Measurements from ENCODE around the gene USF2. TPM values are rescaled to one million over a fixed set of nuclear protein-coding genes. Genes with fewer than 3 reads are reported as not detected.

The USF2 gene
- total RNA-seq, 1 donor from 2014 or later: 132 TPM

DNA sequence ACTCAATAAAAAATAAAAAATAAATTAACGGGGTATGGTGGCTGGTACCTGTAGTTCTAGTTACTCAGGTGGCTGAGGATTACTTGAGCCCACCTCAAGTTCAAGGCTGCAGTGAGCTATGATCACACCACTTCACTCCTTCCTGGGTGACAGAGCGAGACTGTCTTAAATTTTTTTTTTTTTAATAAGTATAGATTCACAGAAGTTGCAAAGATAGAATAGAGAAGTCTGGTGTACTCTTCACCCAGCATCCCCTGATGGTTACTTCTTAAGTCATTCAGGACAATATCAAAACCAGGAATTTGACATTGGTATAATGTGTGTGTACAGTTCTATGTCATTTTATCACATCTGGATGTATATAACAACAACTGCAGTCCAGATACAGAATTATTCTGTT is 52.5 kb downstream of the USF2 start:
- Mint-ChIP-seq H3K36me3 (ENCODE audit: unreplicated experiment) (no peaks in the 10 kb centered on the region), H3K9me3 (ENCODE audit: unreplicated experiment) (no peaks in the 10 kb centered on the region), H3K27ac (ENCODE audit: unreplicated experiment) (no peak overlapping the region), H3K4me1 (ENCODE audit: low read depth, unreplicated experiment) (no peaks in the 10 kb centered on the region), H3K27me3 (ENCODE audit: unreplicated experiment) (peaks cover 3% of the 10 kb centered on the region), H3K4me3 (ENCODE audit: unreplicated experiment) (no peak overlapping the region)
- no peak for DNase-seq
- TF ChIP-seq, protein P1, sequence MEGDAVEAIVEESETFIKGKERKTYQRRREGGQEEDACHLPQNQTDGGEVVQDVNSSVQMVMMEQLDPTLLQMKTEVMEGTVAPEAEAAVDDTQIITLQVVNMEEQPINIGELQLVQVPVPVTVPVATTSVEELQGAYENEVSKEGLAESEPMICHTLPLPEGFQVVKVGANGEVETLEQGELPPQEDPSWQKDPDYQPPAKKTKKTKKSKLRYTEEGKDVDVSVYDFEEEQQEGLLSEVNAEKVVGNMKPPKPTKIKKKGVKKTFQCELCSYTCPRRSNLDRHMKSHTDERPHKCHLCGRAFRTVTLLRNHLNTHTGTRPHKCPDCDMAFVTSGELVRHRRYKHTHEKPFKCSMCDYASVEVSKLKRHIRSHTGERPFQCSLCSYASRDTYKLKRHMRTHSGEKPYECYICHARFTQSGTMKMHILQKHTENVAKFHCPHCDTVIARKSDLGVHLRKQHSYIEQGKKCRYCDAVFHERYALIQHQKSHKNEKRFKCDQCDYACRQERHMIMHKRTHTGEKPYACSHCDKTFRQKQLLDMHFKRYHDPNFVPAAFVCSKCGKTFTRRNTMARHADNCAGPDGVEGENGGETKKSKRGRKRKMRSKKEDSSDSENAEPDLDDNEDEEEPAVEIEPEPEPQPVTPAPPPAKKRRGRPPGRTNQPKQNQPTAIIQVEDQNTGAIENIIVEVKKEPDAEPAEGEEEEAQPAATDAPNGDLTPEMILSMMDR (IDR thresholded peaks at IDR 0.05; ENCODE audit: partially characterized antibody, unreplicated experiment): no peak

DNA sequence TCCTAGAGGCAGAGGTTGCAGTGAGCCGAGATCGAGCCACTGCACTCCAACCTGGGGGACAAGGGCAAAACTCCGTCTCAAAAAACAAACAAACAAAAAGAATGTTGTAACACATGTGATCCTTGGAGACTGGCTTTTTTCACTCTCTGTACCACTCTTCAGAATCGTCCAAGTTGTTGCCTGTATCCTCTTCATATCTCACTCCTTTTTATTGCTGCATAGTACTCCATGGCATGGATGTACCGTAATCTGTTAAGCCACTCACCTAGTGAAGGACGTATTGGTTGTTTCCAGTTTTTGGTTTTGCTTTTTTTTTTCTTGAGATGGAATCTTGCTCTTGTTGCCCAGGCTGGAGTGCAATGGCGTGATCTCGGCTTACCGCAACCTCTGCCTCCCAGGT is 53.3 kb downstream of the USF2 start:
- Mint-ChIP-seq H3K9me3 (ENCODE audit: unreplicated experiment) (no peaks in the 10 kb centered on the region), H3K36me3 (ENCODE audit: unreplicated experiment) (no peaks in the 10 kb centered on the region), H3K4me1 (ENCODE audit: low read depth, unreplicated experiment) (no peaks in the 10 kb centered on the region), H3K27me3 (ENCODE audit: unreplicated experiment) (peaks cover 3% of the 10 kb centered on the region), H3K27ac (ENCODE audit: unreplicated experiment) (no peak overlapping the region), H3K4me3 (ENCODE audit: unreplicated experiment) (no peak overlapping the region)
- DNase-seq: no peak
- TF ChIP-seq, protein P1 (IDR thresholded peaks at IDR 0.05; ENCODE audit: partially characterized antibody, unreplicated experiment): no peak

DNA sequence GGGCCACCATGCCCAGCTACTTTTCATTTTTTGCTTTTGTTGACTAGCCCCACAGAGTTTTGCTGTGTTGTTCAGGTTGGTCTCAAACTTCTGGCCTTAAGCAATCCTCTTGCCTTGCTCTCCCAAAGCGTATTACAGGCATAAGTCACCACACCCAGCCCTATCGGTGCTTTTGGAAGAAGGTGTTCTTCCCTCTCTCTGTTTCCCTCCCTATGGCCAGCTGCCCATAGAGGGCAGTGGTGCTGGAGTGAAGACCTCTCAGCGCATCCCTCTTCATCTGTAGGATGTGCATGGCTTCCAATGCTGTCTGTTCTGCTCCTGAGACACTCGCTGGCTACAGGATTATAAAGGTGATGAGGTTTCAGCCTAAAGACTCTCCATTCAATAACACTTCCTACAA is 58.9 kb downstream of the USF2 start:
- H3K27ac Mint-ChIP-seq (ENCODE audit: unreplicated experiment): no peak overlapping the region
- DNase-seq: no peak
- no peaks in the 10 kb centered on the region for H3K4me1 Mint-ChIP-seq (ENCODE audit: low read depth, unreplicated experiment)
- no peaks in the 10 kb centered on the region for H3K36me3 Mint-ChIP-seq (ENCODE audit: unreplicated experiment)
- TF ChIP-seq, protein P1 (IDR thresholded peaks at IDR 0.05; ENCODE audit: partially characterized antibody, unreplicated experiment): no peak
- no peaks in the 10 kb centered on the region for H3K27me3 Mint-ChIP-seq (ENCODE audit: unreplicated experiment)
- H3K9me3 Mint-ChIP-seq (ENCODE audit: unreplicated experiment): no peaks in the 10 kb centered on the region
- H3K4me3 Mint-ChIP-seq (ENCODE audit: unreplicated experiment): no peak overlapping the region

DNA sequence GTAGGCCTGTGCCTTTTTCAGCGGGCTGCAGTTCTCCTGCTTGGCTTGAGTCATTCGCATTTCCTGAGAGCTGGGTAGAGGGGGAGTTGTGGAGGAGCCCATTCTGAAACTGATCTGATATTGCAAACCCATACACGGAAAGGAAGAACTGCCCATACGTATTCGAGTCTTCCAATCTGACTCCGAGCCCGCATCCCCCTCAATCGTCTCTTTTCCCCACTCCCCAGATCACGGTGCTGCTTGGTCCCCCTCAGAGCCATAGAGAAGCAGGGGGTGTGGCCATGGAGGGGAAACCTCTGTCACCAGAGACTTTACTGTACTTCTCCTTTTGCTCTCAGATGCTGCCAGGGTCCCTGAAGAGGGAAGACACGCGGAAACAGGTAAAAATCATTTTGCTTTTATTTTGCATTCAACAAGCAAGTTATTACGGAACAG is 60.1 kb downstream of the USF2 start, which contains the start of gene CD22:
Gene CD22, plus strand, starts transcription at position 337 of the 435 bp plus-strand sequence. CDS start 2,854 bp downstream, outside the sequence.
- Mint-ChIP-seq H3K27ac (ENCODE audit: unreplicated experiment) (no peak within 1 kb of the TSS), H3K9me3 (ENCODE audit: unreplicated experiment) (no peaks in the 10 kb centered on the region), H3K27me3 (ENCODE audit: unreplicated experiment) (no peaks in the 10 kb centered on the region), H3K4me1 (ENCODE audit: low read depth, unreplicated experiment) (no peaks in the 10 kb centered on the region), H3K4me3 (ENCODE audit: unreplicated experiment) (no peak within 1 kb of the TSS), H3K36me3 (ENCODE audit: unreplicated experiment) (no peaks in the 10 kb centered on the region)
- TF ChIP-seq, protein P1 (IDR thresholded peaks at IDR 0.05; ENCODE audit: partially characterized antibody, unreplicated experiment): no peak
- DNase-seq: no peak

DNA sequence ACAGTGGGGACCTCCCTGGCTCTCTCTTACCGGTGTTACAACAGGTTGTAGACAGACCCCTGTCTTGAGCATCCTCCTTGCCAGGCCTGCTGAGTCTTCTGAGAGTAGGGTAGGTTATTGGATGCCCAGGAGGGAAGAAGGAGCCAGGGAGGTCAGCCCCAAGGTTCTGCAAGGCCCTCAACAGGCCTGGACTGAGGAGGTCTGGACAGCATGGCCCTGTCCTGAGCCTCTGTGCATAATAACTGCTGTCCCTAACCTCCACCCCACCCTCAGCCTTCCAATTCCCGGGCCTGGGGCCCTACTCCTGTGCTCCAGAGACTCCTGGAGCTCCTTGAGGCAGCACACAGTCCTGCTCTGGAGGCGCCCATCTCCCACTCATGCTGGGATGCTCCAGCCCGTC is 60.6 kb downstream of the USF2 start:
- Mint-ChIP-seq H3K4me1 (ENCODE audit: low read depth, unreplicated experiment) (no peaks in the 10 kb centered on the region), H3K9me3 (ENCODE audit: unreplicated experiment) (no peaks in the 10 kb centered on the region), H3K4me3 (ENCODE audit: unreplicated experiment) (no peak overlapping the region), H3K27me3 (ENCODE audit: unreplicated experiment) (no peaks in the 10 kb centered on the region), H3K36me3 (ENCODE audit: unreplicated experiment) (no peaks in the 10 kb centered on the region), H3K27ac (ENCODE audit: unreplicated experiment) (no peak overlapping the region)
- TF ChIP-seq, protein P1 (IDR thresholded peaks at IDR 0.05; ENCODE audit: partially characterized antibody, unreplicated experiment): no peak
- no peak for DNase-seq

Other genes with a start within 250 kb of the USF2 start
- 12.0 TPM for gene SCN1B, start 238.5 kb upstream of the USF2 start, total RNA-seq (ENCODE audit: unreplicated experiment)
- gene HPN, start 227.2 kb upstream of the USF2 start, total RNA-seq (ENCODE audit: unreplicated experiment): 0.29 TPM
- not detected for gene FXYD3, start 153.1 kb upstream of the USF2 start, total RNA-seq (ENCODE audit: unreplicated experiment)
- gene LGI4, start 133.9 kb upstream of the USF2 start, total RNA-seq (ENCODE audit: unreplicated experiment): 14.4 TPM
- gene FXYD1, start 130.1 kb upstream of the USF2 start, total RNA-seq (ENCODE audit: unreplicated experiment): not detected
- 22.3 TPM for gene FXYD7, start 125.7 kb upstream of the USF2 start, total RNA-seq (ENCODE audit: unreplicated experiment)
- 5.3 TPM for gene FXYD5, start 114.2 kb upstream of the USF2 start, total RNA-seq (ENCODE audit: unreplicated experiment)
- gene FAM187B, start 40.2 kb upstream of the USF2 start, total RNA-seq (ENCODE audit: unreplicated experiment): not detected
- 5.4 TPM for gene LSR, start 20.0 kb upstream of the USF2 start, total RNA-seq (ENCODE audit: unreplicated experiment)
- gene HAMP, start 13.6 kb downstream of the USF2 start, total RNA-seq (ENCODE audit: unreplicated experiment): not detected
- not detected for gene MAG, start 23.2 kb downstream of the USF2 start, total RNA-seq (ENCODE audit: unreplicated experiment)
- not detected for gene CD22, start 60.2 kb downstream of the USF2 start, total RNA-seq (ENCODE audit: unreplicated experiment)
- gene FFAR1, start 78.9 kb downstream of the USF2 start, total RNA-seq (ENCODE audit: unreplicated experiment): not detected
- gene FFAR3, start 89.5 kb downstream of the USF2 start, total RNA-seq (ENCODE audit: unreplicated experiment): not detected
- not detected for gene GPR42, start 102.1 kb downstream of the USF2 start, total RNA-seq (ENCODE audit: unreplicated experiment)
- not detected for gene FFAR2, start 179.3 kb downstream of the USF2 start, total RNA-seq (ENCODE audit: unreplicated experiment)
- gene KRTDAP, start 221.5 kb downstream of the USF2 start, total RNA-seq (ENCODE audit: unreplicated experiment): not detected
- 0.88 TPM for gene DMKN, start 244.7 kb downstream of the USF2 start, total RNA-seq (ENCODE audit: unreplicated experiment)